NCI-H1092 treated with DMSO at 0.1 percent for 48 hours (cell line): ENCODE results near the gene HEATR5A.
"Not testable (repeated sequence)": the region's sequence is repeated elsewhere in the genome, so short reads cannot be mapped to it uniquely, and the experiment has no call there.

Experiments
- DNase-seq: peaks from one replicate; lab custom pipeline; 2025; lab: John Stamatoyannopoulos, UW

The HEATR5A gene

GRCh38 chr14:31420319-31421111 is at the start of gene HEATR5A:
Gene HEATR5A, minus strand, starts transcription at chr14:31420550. Its CDS starts 17,575 bp downstream, at chr14:31402975.
- peak; percentile 96 for DNase-seq

GRCh38 chr14:31466554-31466953 is 46.2 kb upstream of the HEATR5A start:
- DNase-seq, result no peak

GRCh38 chr14:31465111-31465510 is 44.8 kb upstream of the HEATR5A start:
- DNase-seq, result no peak

- DNase-seq, result not testable (repeated sequence)
Observed at GRCh38 chr14:31462450-31462849, 42.1 kb upstream of the HEATR5A start.

GRCh38 chr14:31461545-31461944 is 41.2 kb upstream of the HEATR5A start:
- no peak for DNase-seq

- DNase-seq, result no peak
Observed at GRCh38 chr14:31457665-31458659, 37.6 kb upstream of the HEATR5A start.

- DNase-seq, result peak; percentile 97
Observed at GRCh38 chr14:31456841-31457664, 36.7 kb upstream of the HEATR5A start, which contains the start of gene DTD2. Gene DTD2, minus strand, starts transcription at chr14:31457506. Its CDS starts 113 bp downstream, at chr14:31457393.

GRCh38 chr14:31449971-31450610 is 29.7 kb upstream of the HEATR5A start:
- peak; percentile 13 for DNase-seq

- no peak for DNase-seq
Observed at GRCh38 chr14:31449136-31449535, 28.8 kb upstream of the HEATR5A start.

- DNase-seq, result no peak
Observed at GRCh38 chr14:31445703-31446102, 25.4 kb upstream of the HEATR5A start.

- no peak for DNase-seq
Observed at GRCh38 chr14:31442284-31442683, 21.9 kb upstream of the HEATR5A start.

- no peak for DNase-seq
Observed at GRCh38 chr14:31441273-31442111, 21.1 kb upstream of the HEATR5A start.

GRCh38 chr14:31440280-31440679 is 19.9 kb upstream of the HEATR5A start:
- DNase-seq, result no peak

- no peak for DNase-seq
Observed at GRCh38 chr14:31439561-31439960, 19.2 kb upstream of the HEATR5A start.

GRCh38 chr14:31437045-31437691 is 16.8 kb upstream of the HEATR5A start:
- DNase-seq, result not testable (repeated sequence)

- no peak for DNase-seq
Observed at GRCh38 chr14:31435276-31435675, 14.9 kb upstream of the HEATR5A start.

- no peak for DNase-seq
Observed at GRCh38 chr14:31430634-31431264, 10.4 kb upstream of the HEATR5A start.

- no peak for DNase-seq
Observed at GRCh38 chr14:31429791-31430190, 9.4 kb upstream of the HEATR5A start.

GRCh38 chr14:31428011-31428410 is 7.7 kb upstream of the HEATR5A start:
- DNase-seq, result no peak
